ENCODE results near the gene NCAM1.

NCAM1 gene

GRCh38 chr11:113240389-113240788 lies 279.2 kb downstream of the NCAM1 start (continued):
- no peak for TF ChIP-seq PRDM4 (tag by site-specific recombination; IDR thresholded peaks at IDR 0.05)

- Histone ChIP-seq H3K9me3 (ENCODE audit: control insufficient read depth, insufficient read depth, low read depth, low read length) (no peaks in the 10 kb centered on the region), H3K4me3 (ENCODE audit: low read depth, low read length) (no peak overlapping the region), H3K4me1 (ENCODE audit: control insufficient read depth, insufficient read depth, low read length) (no peaks in the 10 kb centered on the region), H3K36me3 (ENCODE audit: control insufficient read depth in 2 of 2, insufficient read depth in 1 of 2, low read length in 2 of 2) (peaks cover 0 to 22% of the 10 kb centered on the region in 2 experiments; a peak in 1 of 3 replicates), H3K27ac (ENCODE audit: extremely low read depth, low read depth, low read length) (no peak overlapping the region)
- TF ChIP-seq PRDM6 (tag by site-specific recombination; IDR thresholded peaks at IDR 0.05), result 0 out of 2 replicates have a peak, but pooled peaks have one; percentile 8
- no peak for TF ChIP-seq KLF16 (tag by site-specific recombination; IDR thresholded peaks at IDR 0.05)
- CTCF ChIA-PET, result interaction anchor here (0.6 kb wide), 1 partner anchor 685 kb away, joined by 3 read pairs; no protein-coding TSS in a partner anchor
- POLR2A ChIA-PET, result interaction anchor here (0.5 kb wide), 1 partner anchor 231 kb away, joined by 4 read pairs; no protein-coding TSS in a partner anchor
Observed at GRCh38 chr11:113240790-113241635, 279.8 kb downstream of the NCAM1 start.

GRCh38 chr11:113241636-113242054 lies 280.4 kb downstream of the NCAM1 start:
- no peak for TF ChIP-seq TRIM28 (IDR thresholded peaks at IDR 0.05; ENCODE audit: borderline replicate concordance, low read length)
- TF ChIP-seq ZNF335 (tag by site-specific recombination; conservative IDR thresholded peaks at IDR 0.05), result peak; percentile 79
- TF ChIP-seq EGR2 (tag by site-specific recombination; IDR thresholded peaks at IDR 0.05; ENCODE audit: low read depth), result no peak
- H3K36me3 ChIP-seq (ENCODE audit: control insufficient read depth in 2 of 2, insufficient read depth in 1 of 2, low read length in 2 of 2), result peaks cover 0 to 15% of the 10 kb centered on the region in 2 experiments; a peak in 1 of 3 replicates
- H3K9me3 ChIP-seq (ENCODE audit: control insufficient read depth, insufficient read depth, low read depth, low read length), result no peaks in the 10 kb centered on the region
- ChIA-PET POLR2A (interaction anchor here (0.5 kb wide), 1 partner anchor 232 kb away, joined by 4 read pairs; no protein-coding TSS in a partner anchor), CTCF (no interaction called here)
- H3K4me1 ChIP-seq (ENCODE audit: control insufficient read depth, insufficient read depth, low read length), result no peaks in the 10 kb centered on the region
- H3K4me3 ChIP-seq (ENCODE audit: low read depth, low read length), result no peak overlapping the region
- H3K27ac ChIP-seq (ENCODE audit: extremely low read depth, low read depth, low read length), result no peak overlapping the region

GRCh38 chr11:113242060-113242459 lies 280.8 kb downstream of the NCAM1 start:
- ChIA-PET POLR2A (interaction anchor here (0.5 kb wide), 1 partner anchor 232 kb away, joined by 4 read pairs; no protein-coding TSS in a partner anchor), CTCF (no interaction called here)
- H3K27ac ChIP-seq (ENCODE audit: extremely low read depth, low read depth, low read length), result no peak overlapping the region
- TF ChIP-seq KLF1 (tag by site-specific recombination; IDR thresholded peaks at IDR 0.05) (no peak), ZNF114 (tag by site-specific recombination; IDR thresholded peaks at IDR 0.05) (no peak), ZNF654 (tag by site-specific recombination; IDR thresholded peaks at IDR 0.05; ENCODE audit: low read depth) (no peak), ZNF239 (tag by site-specific recombination; IDR thresholded peaks at IDR 0.05) (no peak), ZNF777 (tag by site-specific recombination; IDR thresholded peaks at IDR 0.05; ENCODE audit: borderline replicate concordance) (no peak), ZNF174 (tag by site-specific recombination; IDR thresholded peaks at IDR 0.05) (no peak), PRDM10 (tag by site-specific recombination; IDR thresholded peaks at IDR 0.05) (no peak), RBAK (tag by site-specific recombination; IDR thresholded peaks at IDR 0.05) (no peak), ZBTB44 (tag by site-specific recombination; IDR thresholded peaks at IDR 0.05) (no peak), ZNF658 (tag by site-specific recombination; IDR thresholded peaks at IDR 0.05) (no peak), ZNF394 (tag by site-specific recombination; IDR thresholded peaks at IDR 0.05; ENCODE audit: borderline replicate concordance) (no peak), KLF10 (tag by site-specific recombination; IDR thresholded peaks at IDR 0.05) (no peak)

More at GRCh38 chr11:113242060-113242459, 280.8 kb downstream of the NCAM1 start:
- no peak overlapping the region for H3K4me3 ChIP-seq (ENCODE audit: low read depth, low read length)
- H3K9me3 ChIP-seq (ENCODE audit: control insufficient read depth, insufficient read depth, low read depth, low read length), result no peaks in the 10 kb centered on the region
- H3K36me3 ChIP-seq (ENCODE audit: control insufficient read depth in 2 of 2, insufficient read depth in 1 of 2, low read length in 2 of 2), result peaks cover 0 to 12% of the 10 kb centered on the region in 2 experiments; a peak in 1 of 3 replicates
- no peaks in the 10 kb centered on the region for H3K4me1 ChIP-seq (ENCODE audit: control insufficient read depth, insufficient read depth, low read length)

Measured in HEK293 (cell line).